Adipose tissue (tissue), 3 donors: ENCODE measurements around the gene SMG7. TPM values are rescaled to one million over a fixed set of nuclear protein-coding genes. Genes with fewer than 3 reads are reported as not detected.

Source experiments
- H3K27ac ChIP-seq: one replicate; pipeline ENCODE4 v1.5.1; 2013; ENCODE audit warnings: low read depth, low read length
- WGBS, 3 donors: extraction: QIAGEN DNeasy Blood & Tissue Kit; methylation state at CpG; one replicate each; pipeline ENCODE4 v1.1.7; 2013; 5-methylcytosine and 5-hydroxymethylcytosine counted together
- polyA plus RNA-seq, 3 donors: library from polyadenylated mRNA; stranded (reverse); fragments of 200-250 nt; gene quantifications; one replicate each; pipeline ENCODE4 v1.2.3, GENCODE V29; 2013
- donor health status: healthy with polysubstance abuse.
- donor health status: Bipolar disorder and iron deficiency.
- donor health status: healthy.

The SMG7 gene
- polyA plus RNA-seq, 3 donors: 14.3 to 16.5 (median 16.3) TPM

DNA sequence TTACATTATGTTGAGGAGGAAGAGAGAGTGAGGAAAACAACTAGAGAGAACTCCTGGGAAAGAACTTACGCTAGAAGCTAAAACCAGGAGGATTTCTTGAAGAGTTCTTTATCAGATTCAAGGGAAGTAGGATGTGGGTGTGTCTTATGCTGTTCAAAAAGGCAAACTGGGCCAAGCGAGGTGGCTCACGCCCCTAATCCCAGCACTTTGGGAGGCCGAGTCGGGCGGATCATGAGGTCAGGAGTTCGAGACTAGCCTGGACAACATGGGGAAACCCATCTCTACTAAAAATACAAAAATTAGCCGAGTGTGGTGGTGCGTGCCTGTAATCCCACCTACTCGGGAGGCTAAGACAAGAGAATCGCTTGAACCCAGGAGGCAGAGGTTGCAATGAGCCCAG, 23.1 kb downstream of the SMG7 start:
- no peak overlapping the region for H3K27ac ChIP-seq
- WGBS, 3 donors: 95 to 99% (median 97%) methylated on average over 11 of the region's 11 CpGs

DNA sequence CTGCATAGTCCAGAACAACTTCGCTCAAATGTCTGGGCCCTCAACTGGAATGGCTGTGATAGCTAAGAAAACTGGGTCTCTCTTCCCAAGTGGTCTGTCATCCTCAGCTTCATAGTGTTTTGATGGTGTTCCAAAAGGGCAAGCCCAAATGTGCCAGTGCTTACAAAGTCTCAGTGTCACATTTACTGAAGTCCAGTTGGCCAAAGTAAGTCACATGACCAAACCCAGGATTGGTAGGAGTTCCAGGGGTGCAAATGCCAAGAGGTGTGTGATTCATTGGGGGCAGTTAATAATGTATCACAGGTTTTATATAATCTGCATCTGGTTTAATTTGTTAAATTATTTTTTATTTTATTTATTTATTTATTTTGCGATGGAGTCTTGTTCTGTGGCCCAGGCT, 24.9 kb downstream of the SMG7 start:
- no peak overlapping the region for H3K27ac ChIP-seq
- WGBS, 3 donors: 98 to 100% (median 99%) methylated on average over 2 of the region's 2 CpGs

DNA sequence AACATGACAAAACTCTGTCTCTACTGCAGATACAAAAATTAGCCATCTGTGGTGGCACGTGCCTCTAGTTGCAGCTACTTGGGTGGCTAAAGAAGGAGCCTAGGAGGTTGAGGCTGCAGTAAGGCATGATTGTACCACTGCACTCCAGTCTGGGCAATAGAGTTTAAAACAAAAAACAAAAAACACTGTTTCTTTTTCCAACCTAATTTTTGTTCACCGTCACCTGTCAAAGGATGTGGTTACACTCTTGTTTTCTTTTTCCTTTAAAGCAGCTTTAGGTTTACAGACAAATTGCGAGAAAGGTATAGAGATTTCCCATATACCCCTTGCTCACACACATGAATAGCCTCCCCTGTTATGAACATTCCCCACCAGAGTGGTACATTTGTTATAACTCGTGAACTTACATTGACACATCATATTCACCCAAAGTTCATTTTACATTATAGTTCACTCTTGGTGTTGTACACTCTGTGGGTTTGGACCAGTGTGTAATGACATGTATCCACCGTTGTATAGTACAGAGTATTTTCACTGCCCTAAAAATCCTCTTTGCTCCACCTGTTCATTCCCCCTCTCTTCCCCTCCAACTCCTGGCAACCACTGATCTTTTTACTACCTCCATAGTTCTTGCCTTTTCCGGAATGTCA, 26.2 kb downstream of the SMG7 start:
- 83 to 90% (median 87%) methylated on average over 6 of the region's 6 CpGs for WGBS, 3 donors
- H3K27ac ChIP-seq: no peak overlapping the region

DNA sequence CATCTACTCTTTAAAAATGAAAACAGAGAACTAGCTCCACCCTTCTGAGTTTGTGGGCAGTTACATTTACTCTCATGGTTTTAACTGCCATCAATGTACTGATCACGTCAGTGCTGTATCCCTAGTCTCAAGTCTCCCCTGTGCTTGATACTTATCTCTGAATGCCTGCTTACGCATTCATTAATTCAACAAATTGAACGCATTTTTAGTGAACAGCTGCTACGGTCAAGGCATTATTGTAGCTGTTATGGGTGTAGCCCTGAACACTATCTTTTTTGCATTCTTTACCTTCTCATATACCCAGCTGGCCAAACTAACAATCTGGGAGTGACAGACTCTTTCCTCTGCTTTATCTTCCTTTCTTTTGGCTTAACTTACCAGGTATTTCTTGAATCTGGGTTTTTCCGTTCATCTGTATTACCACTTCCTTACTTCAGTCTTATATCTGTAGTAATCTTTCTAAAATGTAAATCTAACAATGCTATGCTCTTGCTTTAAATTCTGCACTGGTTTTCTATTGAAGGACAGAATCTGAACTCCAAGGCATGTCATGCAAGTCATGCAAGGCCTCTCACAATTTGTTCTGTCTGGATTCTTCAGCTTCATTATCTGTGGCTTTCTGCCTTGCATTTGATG, 33.3 kb downstream of the SMG7 start:
- no peak overlapping the region for H3K27ac ChIP-seq
- WGBS, 3 donors: 56 to 89% (median 84%) methylated on average over 5 of the region's 5 CpGs

DNA sequence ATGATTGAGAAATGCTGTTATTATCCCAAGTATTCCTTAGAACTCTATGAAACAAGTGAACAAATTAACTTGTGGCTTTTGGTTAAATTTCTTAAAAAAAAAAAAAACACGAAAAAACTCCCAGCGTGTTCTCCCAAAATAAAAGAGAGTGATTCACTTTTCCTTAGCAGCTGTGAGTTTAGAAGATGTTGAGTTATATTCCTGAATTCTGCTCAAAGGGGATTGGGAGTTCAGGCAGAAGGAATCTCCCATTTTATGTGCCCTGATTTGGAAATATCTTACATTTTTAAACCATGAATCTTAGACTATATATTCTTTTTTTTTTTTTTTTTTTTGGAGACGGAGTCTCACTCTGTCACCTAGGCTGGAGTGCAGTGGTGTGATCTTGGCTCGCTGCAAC, 34.3 kb downstream of the SMG7 start:
- H3K27ac ChIP-seq: no peak overlapping the region
- 82 to 91% (median 84%) methylated on average over 4 of the region's 4 CpGs for WGBS, 3 donors

DNA sequence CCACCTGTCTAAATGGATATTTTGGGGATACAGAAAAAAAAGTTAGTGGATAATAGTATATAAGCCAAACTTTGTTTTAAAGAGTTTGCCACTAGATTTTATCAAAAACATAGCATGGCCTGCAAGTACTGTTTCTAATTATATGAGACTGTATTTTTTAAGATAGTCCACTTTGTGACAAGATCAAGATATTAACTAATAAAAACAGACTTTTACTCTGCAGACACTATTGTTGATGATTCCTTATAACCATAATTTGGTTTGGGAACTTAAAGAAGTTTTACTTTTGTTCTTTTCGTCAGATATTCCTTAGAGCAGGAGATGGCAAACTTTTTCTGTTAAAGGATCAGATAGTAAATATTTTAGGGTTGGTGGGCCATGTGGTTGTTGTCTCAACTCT, 36.4 kb downstream of the SMG7 start:
- WGBS, 3 donors: 90 to 98% (median 94%) methylated on average over 1 of the region's 1 CpG
- H3K27ac ChIP-seq: no peak overlapping the region

DNA sequence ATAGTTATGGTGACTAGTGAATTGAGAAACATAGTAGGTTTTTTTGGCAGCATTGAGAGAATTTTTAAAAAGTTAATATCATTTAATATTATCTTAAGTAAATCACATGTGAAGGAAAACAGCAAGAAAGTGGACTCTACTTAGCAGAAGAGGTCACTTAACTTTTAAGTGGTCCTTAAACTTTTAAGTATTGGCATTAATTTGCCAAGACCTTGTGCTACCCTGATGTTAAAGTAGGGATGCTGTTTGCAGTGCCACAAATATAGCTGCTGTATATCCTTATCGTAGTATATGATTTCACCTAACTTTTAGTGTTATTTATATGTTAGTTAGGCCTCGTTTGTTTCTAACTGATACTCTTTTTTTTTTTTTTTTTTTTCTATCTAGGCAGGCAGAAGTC, 40.2 kb downstream of the SMG7 start:
- WGBS, 3 donors: 52 to 91% (median 85%) methylated on average over 2 of the region's 2 CpGs
- no peak overlapping the region for H3K27ac ChIP-seq

DNA sequence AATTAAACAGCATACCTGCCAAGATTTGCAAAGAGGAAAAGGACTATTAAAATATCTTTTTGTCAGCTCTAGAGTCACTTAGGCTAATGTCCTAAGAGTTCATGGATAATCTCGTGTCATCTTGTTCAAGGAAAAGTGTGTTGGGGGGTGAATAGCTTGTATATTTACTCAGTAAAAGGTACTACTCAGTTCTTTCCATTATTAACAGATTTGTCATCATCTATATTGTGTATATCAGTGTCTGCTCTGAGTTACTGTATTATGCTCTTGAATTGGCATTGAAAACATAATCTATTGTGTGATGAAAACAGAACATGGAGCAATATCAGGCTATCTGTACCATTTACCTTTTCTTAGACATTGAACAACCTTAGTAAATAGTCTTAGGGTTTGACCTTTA, 41.9 kb downstream of the SMG7 start:
- WGBS, 3 donors: 72 to 94% (median 81%) methylated on average over 1 of the region's 1 CpG
- H3K27ac ChIP-seq: no peak overlapping the region

DNA sequence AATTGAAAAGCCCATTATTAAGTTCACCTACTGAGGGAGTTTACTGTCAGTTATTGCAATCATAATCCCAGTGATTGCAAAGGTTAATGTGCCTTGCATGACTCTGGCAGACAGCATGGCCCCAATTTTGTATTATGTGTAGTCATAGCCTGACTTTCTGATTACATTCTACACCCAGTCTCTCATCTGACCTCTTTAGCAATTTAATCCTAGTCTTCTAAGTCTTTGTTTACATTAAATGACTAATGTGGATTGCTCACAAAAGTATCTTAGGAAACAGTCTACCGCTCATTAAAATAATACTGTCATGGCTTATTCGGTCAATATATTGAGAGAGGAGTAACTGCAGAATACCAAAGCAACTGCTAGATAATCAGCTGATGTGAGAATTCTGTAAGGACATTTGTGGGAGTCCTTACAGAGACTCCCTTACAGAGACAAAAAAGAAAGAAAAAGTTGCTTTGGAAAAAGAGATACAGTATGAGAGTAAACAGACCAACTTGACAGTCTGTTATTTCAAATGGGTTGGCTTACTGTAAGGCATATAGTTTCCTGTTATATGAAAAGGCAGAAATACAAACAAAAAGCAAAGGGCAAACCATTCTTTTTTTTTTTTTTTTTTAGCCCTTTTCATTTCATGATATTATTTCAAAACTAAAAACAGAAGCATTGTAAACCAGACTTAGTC, 42.8 kb downstream of the SMG7 start:
- 58 to 76% (median 70%) methylated on average over 2 of the region's 2 CpGs for WGBS, 3 donors
- no peak overlapping the region for H3K27ac ChIP-seq

DNA sequence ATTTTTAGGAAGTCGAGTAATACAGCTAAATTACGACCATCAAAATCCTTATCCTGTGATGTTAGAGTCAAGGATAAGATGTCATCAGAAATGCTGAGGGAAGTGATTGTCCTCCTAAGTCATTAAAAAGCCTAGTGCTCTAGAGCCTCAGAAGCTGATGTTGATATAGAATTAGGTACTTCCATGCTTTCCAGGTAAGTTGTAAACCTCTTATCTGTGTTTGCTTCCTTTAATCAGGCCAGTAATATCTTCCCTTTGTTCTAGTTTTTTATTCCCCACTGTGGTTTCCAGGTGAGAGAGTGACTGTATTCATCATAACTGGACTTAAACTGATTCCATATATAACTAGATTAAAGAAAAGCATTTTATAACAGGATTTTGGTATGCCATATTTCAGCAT, 44.4 kb downstream of the SMG7 start:
- WGBS, 3 donors: 87 to 92% (median 92%) methylated on average over 2 of the region's 2 CpGs
- H3K27ac ChIP-seq: no peak overlapping the region

DNA sequence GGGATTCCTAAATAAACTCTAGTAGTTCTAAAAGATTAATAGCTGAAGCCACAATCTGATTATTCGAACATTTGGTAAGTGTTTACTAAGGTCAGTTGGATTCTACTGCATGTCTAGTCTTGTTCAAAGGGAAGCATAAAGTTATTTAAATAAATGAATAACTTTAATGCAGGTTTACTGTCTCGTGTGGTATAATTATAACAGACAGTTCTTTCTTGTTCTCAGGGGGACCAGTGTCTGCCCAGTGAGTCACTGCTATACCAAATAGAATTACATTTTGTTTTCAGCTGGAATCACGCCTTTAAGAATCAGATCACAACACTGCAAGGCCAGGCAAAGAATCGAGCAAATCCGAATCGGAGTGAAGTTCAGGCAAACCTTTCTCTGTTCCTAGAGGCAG, 45.1 kb downstream of the SMG7 start:
- no peak overlapping the region for H3K27ac ChIP-seq
- 79 to 96% (median 92%) methylated on average over 6 of the region's 6 CpGs for WGBS, 3 donors

DNA sequence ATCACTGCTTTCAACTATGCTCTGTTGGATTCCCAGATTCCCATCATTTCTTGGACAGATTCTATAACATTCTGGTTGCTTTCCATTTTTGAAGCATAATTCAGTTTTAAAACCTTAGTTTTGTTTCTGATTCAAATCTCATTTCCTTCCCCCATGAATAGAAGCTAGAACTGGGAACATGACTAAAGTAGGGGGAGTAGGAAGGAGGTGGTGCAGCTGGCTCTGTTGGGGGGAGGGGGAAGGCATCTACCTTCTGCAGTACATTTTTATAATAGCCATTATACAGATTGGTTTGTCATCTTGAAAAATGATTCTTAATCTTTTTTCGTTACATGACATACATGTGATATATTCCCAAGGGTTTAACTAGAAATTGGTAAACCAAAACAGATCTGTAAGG, 48.1 kb downstream of the SMG7 start:
- H3K27ac ChIP-seq: no peak overlapping the region
- 72 to 83% (median 77%) methylated on average over 1 of the region's 1 CpG for WGBS, 3 donors

DNA sequence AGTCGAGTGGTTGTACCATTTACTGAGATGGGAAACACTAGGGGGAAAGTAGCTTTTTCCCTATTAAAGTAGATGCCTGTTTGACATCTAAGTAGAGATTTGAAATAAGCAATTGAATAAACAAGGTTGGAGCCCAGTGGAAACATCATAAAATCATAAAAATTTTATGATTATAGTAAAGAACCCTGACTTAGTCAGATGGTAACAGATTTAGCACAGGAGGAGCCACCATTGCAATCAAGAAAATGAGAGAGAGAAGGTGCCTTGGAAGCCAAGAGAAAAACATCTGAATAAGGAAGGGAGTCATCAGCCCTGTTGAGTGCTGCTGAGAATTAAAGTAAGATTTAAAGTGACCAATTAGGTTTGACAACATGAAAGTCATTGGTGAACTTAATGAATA, 49.8 kb downstream of the SMG7 start:
- H3K27ac ChIP-seq: no peak overlapping the region
- WGBS, 3 donors: 75 to 95% (median 94%) methylated on average over 1 of the region's 1 CpG

DNA sequence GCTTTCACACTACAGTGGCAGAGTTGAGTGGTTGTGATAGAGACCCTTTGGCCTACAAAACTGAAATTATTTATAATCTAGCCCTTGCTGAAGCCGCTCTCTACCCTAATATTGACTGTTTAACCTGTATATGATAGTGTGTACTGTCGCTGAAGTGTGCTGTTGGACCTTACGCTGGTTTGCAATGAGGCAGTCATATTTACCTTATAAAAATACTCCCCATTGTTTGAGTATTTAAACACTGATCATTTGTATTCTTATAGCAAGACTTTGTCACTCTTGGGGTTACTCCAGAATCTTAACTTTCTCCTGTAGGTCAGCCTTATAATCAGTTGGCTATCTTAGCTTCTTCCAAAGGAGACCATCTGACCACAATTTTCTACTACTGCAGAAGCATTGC, 56.3 kb downstream of the SMG7 start:
- WGBS, 3 donors: 94 to 97% (median 96%) methylated on average over 3 of the region's 3 CpGs
- H3K27ac ChIP-seq: no peak overlapping the region

DNA sequence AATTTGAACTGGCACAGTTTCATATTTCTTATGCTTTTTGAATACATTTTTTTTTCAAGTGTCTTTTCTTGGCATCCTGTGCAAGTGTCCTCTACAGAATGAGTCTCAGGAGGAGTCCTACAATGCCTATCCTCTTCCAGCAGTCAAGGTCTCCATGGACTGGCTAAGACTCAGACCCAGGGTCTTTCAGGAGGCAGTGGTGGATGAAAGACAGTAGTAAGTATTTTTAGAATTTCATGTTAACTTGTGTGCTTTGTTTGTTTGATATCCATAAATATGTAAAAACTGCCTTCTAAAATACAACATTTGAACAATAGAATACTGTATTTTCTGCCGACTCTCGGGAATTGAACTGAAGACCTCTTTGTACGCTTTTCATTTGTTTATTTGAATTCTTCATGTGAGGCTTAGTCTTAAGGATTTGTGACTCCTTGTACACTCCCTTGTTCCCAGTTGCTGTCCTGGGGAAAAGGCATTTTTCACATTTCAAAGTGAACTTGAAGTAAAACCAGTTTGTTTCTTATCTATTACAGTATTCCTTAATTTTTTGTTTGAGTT, 61.4 kb downstream of the SMG7 start:
- whole genome bisulfite sequencing, 3 donors: 81 to 95% (median 90%) methylated on average over 3 of the region's 3 CpGs
- H3K27ac ChIP-seq: no peak overlapping the region

DNA sequence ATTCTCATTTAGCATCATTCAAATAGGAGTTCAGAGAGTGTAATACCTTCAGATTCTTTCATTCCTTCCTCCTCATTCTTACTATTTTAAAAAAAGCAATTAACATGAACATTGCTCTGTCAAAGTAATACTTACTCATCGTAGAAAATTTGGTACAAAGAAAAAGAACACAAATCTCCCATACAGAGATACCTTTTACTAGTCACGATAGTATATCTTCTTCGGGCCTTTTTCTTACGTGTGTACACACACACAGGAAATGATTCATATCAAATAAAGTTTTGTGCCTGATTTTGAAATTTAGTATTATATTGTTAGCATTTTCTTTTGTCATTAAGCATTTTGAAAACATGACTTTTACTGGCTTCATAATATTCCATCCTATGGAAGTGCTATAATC, 65.1 kb downstream of the SMG7 start:
- 89 to 94% (median 90%) methylated on average over 4 of the region's 4 CpGs for WGBS, 3 donors

DNA sequence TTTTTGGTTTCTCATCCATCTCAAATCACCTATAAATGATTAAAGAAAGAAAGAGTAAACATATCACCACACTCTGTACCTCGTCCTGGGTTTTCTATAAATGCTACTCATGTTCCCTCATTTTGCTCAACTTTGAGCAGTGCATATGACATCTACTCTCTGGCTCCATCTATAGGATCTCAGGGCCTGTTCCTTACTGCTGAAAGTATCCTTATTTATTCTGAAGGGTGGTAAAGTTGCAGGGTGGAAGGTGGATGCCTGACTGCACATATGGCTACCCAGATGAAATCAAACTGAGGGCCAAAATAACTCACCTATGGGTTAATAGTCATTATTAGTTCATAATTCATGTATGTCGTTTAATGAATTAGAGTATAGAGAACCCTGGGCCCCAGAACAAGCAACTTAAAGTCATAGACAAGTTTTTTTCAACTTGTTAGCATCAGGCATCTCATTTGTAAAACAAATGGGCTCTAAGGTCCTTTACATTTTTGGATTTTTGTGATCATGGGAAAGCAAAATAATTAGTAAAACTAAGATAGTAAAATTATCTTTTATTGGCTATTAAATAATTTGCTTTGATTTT, 71.4 kb downstream of the SMG7 start:
- WGBS, 3 donors: 31 to 49% (median 40%) methylated on average over 2 of the region's 2 CpGs
- H3K27ac ChIP-seq: no peak overlapping the region

More for the DNA sequence above, 65.1 kb downstream of the SMG7 start:
- no peak overlapping the region for H3K27ac ChIP-seq

DNA sequence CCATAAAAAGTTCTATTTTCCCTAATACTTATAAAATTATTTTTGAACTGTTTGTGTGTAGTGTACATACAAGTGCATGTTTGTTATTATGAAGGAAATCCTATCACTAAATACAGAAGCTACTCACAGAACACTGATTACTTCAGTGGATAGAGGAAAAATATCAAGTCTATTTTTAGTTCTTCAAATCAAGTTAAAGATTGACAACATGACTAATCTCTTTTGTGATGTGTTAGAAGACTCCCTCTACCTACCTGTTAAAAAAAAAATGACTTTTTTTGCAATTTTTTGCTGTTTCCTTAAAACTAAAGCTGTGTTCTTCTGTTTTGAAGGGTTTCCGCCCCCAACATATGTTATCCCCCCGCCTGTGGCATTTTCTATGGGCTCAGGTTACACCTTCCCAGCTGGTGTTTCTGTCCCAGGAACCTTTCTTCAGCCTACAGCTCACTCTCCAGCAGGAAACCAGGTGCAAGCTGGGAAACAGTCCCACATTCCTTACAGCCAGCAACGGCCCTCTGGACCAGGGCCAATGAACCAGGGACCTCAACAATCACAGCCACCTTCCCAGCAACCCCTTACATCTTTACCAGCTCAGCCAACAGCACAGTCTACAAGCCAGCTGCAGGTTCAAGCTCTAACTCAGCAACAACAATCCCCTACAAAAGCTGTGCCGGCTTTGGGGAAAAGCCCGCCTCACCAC, 72.4 kb downstream of the SMG7 start:
- no peak overlapping the region for H3K27ac ChIP-seq
- 70 to 88% (median 87%) methylated on average over 5 of the region's 5 CpGs for WGBS, 3 donors

DNA sequence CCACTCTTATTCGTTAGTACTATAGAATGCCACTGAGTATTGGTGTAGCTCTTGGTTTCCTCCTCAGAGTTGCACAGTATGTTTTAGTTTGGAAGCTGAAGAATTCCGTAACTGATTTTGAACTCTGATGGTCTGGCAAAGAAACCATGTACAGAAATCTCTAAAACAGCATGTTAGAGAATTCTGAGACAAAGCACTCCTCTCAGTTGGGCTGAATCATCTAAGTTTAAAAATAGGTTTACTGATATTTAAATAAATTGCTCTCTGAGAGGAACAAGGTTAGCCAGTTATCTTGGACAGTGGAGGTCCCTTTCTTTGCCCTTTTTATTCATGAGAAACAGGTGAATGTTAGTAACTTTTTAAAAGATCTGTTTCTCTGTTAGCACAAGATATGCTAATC, 74.1 kb downstream of the SMG7 start:
- H3K27ac ChIP-seq: no peak overlapping the region
- WGBS, 3 donors: 83 to 89% (median 88%) methylated on average over 2 of the region's 2 CpGs
